Uterus (tissue), 2 donors: ENCODE data around the gene STRN3.

Source experiments
- POLR2A ChIP-seq, 2 donors: fragments of 450-650 bp; IDR thresholded peaks; one replicate each; pipeline ENCODE4 v1.6.1; 2016; ENCODE audit warnings: antibody characterized with exemption in 2 of 2, mild to moderate bottlenecking in 1 of 2, moderate library complexity in 1 of 2
- TF ChIP-seq, protein P1 (sequence below), 4 experiments: fragments of 200-600 bp in 2 of 4; fragments of 450-650 bp in 2 of 4; sonication (generic) in 2 of 4; IDR thresholded peaks; one replicate each; pipeline ENCODE4 v1.5.1; 2016 to 2019; ENCODE audit warnings: antibody characterized with exemption in 4 of 4, mild to moderate bottlenecking in 2 of 4, moderate library complexity in 1 of 4

DNA sequence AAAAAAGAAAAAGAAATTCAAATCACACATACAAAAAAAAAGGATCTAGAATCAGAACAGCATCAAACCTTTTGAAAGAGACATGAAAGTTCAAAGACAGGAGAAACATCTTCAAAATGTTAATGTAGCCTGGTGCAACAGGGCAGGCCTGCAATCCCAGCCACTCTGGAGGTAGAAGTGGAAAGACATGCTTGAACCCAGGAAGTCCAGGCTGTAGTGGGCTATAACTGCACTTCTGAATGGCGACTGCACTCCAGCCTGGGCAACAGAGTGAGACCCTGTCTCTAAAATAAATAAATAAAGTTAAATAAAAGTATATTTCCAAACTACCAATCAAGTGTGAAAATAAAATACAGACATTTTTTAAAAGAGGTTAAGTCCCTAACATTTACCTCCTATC is 19.5 kb downstream of the STRN3 start:
- TF ChIP-seq, protein P1, sequence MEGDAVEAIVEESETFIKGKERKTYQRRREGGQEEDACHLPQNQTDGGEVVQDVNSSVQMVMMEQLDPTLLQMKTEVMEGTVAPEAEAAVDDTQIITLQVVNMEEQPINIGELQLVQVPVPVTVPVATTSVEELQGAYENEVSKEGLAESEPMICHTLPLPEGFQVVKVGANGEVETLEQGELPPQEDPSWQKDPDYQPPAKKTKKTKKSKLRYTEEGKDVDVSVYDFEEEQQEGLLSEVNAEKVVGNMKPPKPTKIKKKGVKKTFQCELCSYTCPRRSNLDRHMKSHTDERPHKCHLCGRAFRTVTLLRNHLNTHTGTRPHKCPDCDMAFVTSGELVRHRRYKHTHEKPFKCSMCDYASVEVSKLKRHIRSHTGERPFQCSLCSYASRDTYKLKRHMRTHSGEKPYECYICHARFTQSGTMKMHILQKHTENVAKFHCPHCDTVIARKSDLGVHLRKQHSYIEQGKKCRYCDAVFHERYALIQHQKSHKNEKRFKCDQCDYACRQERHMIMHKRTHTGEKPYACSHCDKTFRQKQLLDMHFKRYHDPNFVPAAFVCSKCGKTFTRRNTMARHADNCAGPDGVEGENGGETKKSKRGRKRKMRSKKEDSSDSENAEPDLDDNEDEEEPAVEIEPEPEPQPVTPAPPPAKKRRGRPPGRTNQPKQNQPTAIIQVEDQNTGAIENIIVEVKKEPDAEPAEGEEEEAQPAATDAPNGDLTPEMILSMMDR (IDR thresholded peaks at IDR 0.05) = no peak
- no peak for TF ChIP-seq POLR2A (IDR thresholded peaks at IDR 0.05)
